ENCODE measurements around the gene FURIN. TPM values are rescaled to one million over a fixed set of nuclear protein-coding genes. Genes with fewer than 3 reads are reported as not detected.

FURIN gene
- total and polyA plus RNA-seq, 9 of the 15 experiments (the other 6 are each of a cell fraction or from before 2014, with no cell fraction given), result 0.92 to 99.9 (median 34.8) TPM

- TF ChIP-seq MAFK (IDR thresholded peaks at IDR 0.05; ENCODE audit: low read length) (peak; percentile 89), ZNF668 (CRISPR knock-in tag; IDR thresholded peaks at IDR 0.05) (no peak), MAZ (CRISPR knock-in tag; conservative IDR thresholded peaks at IDR 0.05 in 1 of 2, IDR thresholded peaks at IDR 0.05 in 1 of 2) (peak; percentile 92 to 97), HDAC6 (IDR thresholded peaks at IDR 0.05; ENCODE audit: low read depth, low read length) (no peak), YY1 (IDR thresholded peaks at IDR 0.05; ENCODE audit: borderline replicate concordance in 1 of 3, control insufficient read depth in 1 of 3, extremely low read depth in 1 of 3, insufficient read depth in 3 of 3, insufficient read length in 1 of 3, insufficient replicate concordance in 2 of 3, low read depth in 1 of 3, low read length in 2 of 3) (no peak), MAFF (IDR thresholded peaks at IDR 0.05; ENCODE audit: low read length) (peak; percentile 75), EWSR1 (IDR thresholded peaks at IDR 0.05; ENCODE audit: borderline replicate concordance, low read depth, partially characterized antibody) (no peak), PHB2 (IDR thresholded peaks at IDR 0.05; ENCODE audit: low read depth) (peak; percentile 76; the same call in 1 of the 2 replicates), SMARCB1 (IDR thresholded peaks at IDR 0.05; ENCODE audit: insufficient read length, low read depth) (no peak), CCAR2 (IDR thresholded peaks at IDR 0.05; ENCODE audit: low read depth, low read length) (no peak), CREM (IDR thresholded peaks at IDR 0.05; ENCODE audit: low read depth) (peak; percentile 91), MIER1 (IDR thresholded peaks at IDR 0.05; ENCODE audit: low read depth) (no peak), PKNOX1 (IDR thresholded peaks at IDR 0.05) (peak; percentile 17; the same call in 1 of the 2 replicates), SRF (CRISPR knock-in tag; IDR thresholded peaks at IDR 0.05) (peak in 1 of 2 experiments; percentile 72; a peak in 1 of 4 replicates), ZBTB12 (CRISPR knock-in tag; IDR thresholded peaks at IDR 0.05) (peak; percentile 59; the same call in 1 of the 2 replicates), FIP1L1 (IDR thresholded peaks at IDR 0.05; ENCODE audit: low read depth, low read length, poor library complexity, severe bottlenecking) (no peak), NBN (IDR thresholded peaks at IDR 0.05; ENCODE audit: low read depth) (peak; percentile 96), GATA2 (CRISPR knock-in tag; IDR thresholded peaks at IDR 0.05) (peak; percentile 88), PTTG1 (tag; IDR thresholded peaks at IDR 0.05; ENCODE audit: low read depth) (no peak), AFF1 (IDR thresholded peaks at IDR 0.05; ENCODE audit: low read depth in 1 of 2, partially characterized antibody in 2 of 2) (peak in 1 of 2 experiments; percentile 80), ZNF584 (CRISPR knock-in tag; IDR thresholded peaks at IDR 0.05; ENCODE audit: low read depth) (no peak)
These were observed 27.4 kb upstream of the FURIN start (continued) for GRCh38 chr15:90840954-90841353.

All from K562 (cell line).